GM12874 (cell line): Measurements from ENCODE around the gene MACROD2.

ENCODE experiments used
- CTCF ChIP-seq: IDR thresholded peaks from 2 replicates; pipeline ENCODE4 v1.5.1; 2011; ENCODE audit warnings: low read depth, mild to moderate bottlenecking, control low read depth, low read length, moderate library complexity; ENCODE audit not compliant: insufficient read depth

The MACROD2 gene

DNA sequence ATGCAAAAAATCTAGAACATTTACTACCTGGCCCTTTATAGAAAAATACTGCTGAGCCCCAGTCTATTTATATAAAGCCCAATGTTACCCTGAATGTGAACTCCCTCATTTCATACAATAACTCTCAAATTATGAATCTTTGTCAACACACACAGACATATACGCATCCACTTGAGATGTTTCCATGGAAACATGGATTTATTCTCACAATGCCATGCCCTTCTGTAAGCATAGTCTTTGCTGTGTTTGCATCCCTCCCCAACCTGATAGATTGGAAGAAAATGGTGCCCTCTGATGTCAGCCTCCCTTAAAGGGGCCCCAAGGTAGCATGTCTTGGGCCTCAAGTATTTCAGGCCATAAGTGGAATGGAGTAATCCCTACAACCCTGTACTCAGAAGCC lies 2004.8 kb downstream of the MACROD2 start:
- TF ChIP-seq CTCF, result no peak

DNA sequence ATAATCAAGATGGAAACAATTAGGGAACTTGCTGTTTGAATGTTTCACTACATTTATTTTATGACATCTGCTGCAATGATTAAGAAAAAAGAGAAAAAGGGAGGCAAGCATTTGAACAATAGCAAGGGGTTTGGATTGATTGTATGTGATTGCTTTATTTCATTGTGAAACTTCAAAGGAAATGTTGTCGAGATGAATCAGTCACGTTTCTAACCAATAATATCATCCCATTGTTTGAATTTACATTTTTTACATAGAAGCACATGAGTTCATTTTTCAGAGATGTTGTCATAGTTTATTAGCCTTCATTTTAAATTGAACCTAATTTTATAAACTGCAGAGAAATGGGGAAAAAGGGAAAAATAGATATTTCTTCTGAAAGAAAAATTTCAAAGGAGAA lies 2006.0 kb downstream of the MACROD2 start:
- no peak for TF ChIP-seq CTCF

DNA sequence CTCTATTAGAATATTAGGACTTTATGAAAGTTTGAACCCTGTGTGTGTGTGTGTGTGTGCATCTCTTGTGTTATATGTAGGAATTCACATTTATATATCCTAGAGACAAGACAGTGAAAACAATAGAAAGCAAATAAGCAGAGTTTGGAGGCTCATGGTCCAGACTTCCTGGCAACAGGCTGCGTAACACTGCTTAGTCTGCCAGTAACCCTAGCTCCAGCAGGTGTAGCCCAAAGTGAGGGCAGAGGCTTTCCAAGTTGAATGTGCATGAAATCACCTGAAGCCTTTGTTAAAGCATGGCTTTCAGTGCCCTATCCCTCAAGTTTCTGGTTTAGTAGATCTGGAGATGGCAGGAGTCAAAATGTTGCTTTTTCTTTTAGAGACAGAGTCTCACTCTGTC lies 2008.0 kb downstream of the MACROD2 start:
- no peak for TF ChIP-seq CTCF

DNA sequence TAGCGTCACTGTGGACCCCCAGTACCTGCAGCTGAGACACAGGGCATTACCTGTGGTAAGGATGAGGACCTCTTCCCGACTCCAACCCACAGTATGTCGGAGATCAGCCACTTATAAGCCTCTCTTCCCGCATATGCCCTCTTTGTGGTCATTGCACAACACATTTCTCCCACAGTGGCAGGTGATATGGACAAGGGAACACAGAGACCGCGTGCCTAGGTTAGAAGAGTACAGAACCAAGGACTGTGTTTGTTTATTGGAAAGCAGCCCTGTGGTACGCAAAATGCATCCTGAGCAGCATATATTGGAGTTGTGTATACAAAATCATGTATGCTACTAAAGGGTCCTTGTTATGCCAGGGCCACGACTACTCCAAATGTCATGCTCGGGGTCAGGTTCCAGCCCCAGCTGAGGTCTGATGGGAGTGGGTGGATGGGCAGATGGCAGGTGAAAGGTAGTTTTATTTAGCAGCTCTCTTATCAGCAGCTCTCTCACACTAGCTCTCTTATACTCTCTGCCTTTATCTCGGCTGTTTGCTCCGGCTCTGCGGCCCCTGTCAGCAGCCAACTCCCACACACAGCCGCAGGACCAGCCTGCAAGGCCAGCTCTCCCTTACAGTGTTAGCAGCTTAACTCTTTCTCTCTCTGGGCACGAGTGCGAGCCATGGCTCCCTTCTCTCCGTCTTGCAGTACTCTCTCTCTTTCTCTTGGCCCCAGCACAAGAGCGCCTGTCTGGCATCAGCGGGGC lies 2009.0 kb downstream of the MACROD2 start:
- no peak for TF ChIP-seq CTCF

GRCh38 chr20:16005021-16005914 lies 2010.0 kb downstream of the MACROD2 start:
- TF ChIP-seq CTCF, result no peak

DNA sequence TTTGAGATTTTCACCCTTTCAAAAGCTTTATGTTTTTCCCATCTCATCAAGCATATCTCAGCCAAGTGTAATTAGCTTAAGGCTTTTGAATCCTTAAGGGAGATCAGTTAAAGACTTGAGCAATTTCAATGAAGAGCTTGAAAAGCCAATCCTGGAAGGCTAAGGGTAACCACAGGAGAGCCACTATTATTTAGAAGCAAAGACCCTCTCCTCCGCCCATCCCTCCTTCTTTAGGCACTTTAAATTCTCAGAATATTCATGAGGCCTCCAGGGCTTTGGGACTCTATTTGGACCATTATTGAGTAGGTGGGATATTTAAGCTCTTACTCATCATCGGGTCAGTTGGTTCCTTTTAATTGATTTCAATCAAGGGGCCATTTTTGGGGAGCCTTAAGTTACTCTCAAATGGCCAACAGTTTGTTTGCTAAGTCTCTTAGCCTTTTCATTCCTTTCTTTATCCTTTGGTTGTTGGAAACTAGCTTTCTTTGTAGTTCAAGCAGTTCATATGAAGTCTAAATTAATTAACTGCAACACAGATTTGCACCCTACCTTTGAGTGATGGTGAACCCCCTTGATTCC lies 2010.7 kb downstream of the MACROD2 start:
- no peak for TF ChIP-seq CTCF

DNA sequence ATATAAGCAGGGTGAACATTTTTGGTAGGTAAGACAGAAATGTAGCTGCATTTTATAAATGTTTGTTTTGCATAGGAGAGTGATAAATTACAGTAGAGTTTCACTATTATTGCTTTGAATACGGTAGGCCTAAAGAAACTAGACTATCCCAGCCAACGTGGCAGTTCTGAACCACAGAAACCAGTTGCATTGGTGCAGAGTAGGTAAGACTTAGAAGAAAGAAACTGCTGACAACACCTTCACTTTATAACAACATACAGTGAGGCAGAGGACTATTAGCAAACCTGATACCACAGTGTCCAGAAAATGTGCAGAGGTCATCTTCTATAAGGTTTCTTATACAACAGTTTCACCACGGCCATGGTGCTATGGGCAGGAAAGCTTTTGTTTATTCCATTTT lies 2011.8 kb downstream of the MACROD2 start:
- no peak for TF ChIP-seq CTCF
